Cardiac muscle cell (in vitro differentiated cells and primary cell): ENCODE data around the gene DNTTIP2. TPM values are rescaled to one million over a fixed set of nuclear protein-coding genes. Genes with fewer than 3 reads are reported as not detected.
A peak's percentile ranks its signal among the peaks of the same experiment; 100 is the strongest.

Source experiments
- DNase-seq, 2 donors: peaks; one replicate each; pipeline versions ENCODE4 v3.0.0 to v3.0.0-alpha.2; 2010 to 2017; ENCODE audit warnings: low read depth in 1 of 2, low spot score in 1 of 2
- H3K27ac ChIP-seq: fragments of 200-600 bp; sonication (generic); 2 replicates; pipeline ENCODE4 v1.5.1; 2016
- H3K27me3 ChIP-seq: fragments of 200-600 bp; sonication (generic); 2 replicates; pipeline ENCODE4 v1.6.0; 2016; ENCODE audit warnings: control low read depth
- H3K36me3 ChIP-seq: fragments of 200-600 bp; sonication (generic); 2 replicates; pipeline ENCODE4 v1.5.1; 2016; ENCODE audit warnings: control low read depth
- H3K4me1 ChIP-seq: fragments of 200-600 bp; sonication (generic); 2 replicates; pipeline ENCODE4 v1.8.1; 2017; ENCODE audit warnings: low read depth, mild to moderate bottlenecking, mixed run types
- H3K4me3 ChIP-seq: fragments of 200-600 bp; sonication (generic); 2 replicates; pipeline ENCODE4 v1.5.1; 2016; ENCODE audit warnings: mild to moderate bottlenecking
- H3K9me3 ChIP-seq: fragments of 200-600 bp; sonication (generic); 2 replicates; pipeline ENCODE4 v1.5.1; 2017; ENCODE audit warnings: low read depth, mild to moderate bottlenecking, control low read depth
- polyA plus RNA-seq: library from polyadenylated mRNA; unstranded; fragments of >200 nt; fragmentation: Nextera tagmentation; extraction: Ambion mirVana; gene quantifications from 2 replicates; pipeline ENCODE4 v1.2.1, GENCODE V29; 2016
- total RNA-seq: library from RNA; depleted of rRNA; stranded (reverse); fragments of >200 nt; gene quantifications from 2 replicates; pipeline ENCODE4 v1.2.3, GENCODE V29; 2016
- TF ChIP-seq, protein P1 (sequence below): IDR thresholded peaks from 2 replicates; pipeline ENCODE4 v1.5.1; 2012; ENCODE audit warnings: low read depth, mild to moderate bottlenecking, low read length

Gene DNTTIP2
- total and polyA plus RNA-seq, 2 experiments from 2014 or later, result 13.9 to 38.5 TPM

- H3K4me3 ChIP-seq, result no peak overlapping the region
- no peaks in the 10 kb centered on the region for H3K9me3 ChIP-seq
- no peaks in the 10 kb centered on the region for H3K27me3 ChIP-seq
- peak; percentile 69 to 89 for DNase-seq
- no peak overlapping the region for H3K27ac ChIP-seq
- TF ChIP-seq, protein P1, sequence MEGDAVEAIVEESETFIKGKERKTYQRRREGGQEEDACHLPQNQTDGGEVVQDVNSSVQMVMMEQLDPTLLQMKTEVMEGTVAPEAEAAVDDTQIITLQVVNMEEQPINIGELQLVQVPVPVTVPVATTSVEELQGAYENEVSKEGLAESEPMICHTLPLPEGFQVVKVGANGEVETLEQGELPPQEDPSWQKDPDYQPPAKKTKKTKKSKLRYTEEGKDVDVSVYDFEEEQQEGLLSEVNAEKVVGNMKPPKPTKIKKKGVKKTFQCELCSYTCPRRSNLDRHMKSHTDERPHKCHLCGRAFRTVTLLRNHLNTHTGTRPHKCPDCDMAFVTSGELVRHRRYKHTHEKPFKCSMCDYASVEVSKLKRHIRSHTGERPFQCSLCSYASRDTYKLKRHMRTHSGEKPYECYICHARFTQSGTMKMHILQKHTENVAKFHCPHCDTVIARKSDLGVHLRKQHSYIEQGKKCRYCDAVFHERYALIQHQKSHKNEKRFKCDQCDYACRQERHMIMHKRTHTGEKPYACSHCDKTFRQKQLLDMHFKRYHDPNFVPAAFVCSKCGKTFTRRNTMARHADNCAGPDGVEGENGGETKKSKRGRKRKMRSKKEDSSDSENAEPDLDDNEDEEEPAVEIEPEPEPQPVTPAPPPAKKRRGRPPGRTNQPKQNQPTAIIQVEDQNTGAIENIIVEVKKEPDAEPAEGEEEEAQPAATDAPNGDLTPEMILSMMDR, result peak; percentile 88
- H3K36me3 ChIP-seq, result no peaks in the 10 kb centered on the region
- no peaks in the 10 kb centered on the region for H3K4me1 ChIP-seq
These were observed 34.6 kb downstream of the DNTTIP2 start for GRCh38 chr1:93844262-93845045.

DNA sequence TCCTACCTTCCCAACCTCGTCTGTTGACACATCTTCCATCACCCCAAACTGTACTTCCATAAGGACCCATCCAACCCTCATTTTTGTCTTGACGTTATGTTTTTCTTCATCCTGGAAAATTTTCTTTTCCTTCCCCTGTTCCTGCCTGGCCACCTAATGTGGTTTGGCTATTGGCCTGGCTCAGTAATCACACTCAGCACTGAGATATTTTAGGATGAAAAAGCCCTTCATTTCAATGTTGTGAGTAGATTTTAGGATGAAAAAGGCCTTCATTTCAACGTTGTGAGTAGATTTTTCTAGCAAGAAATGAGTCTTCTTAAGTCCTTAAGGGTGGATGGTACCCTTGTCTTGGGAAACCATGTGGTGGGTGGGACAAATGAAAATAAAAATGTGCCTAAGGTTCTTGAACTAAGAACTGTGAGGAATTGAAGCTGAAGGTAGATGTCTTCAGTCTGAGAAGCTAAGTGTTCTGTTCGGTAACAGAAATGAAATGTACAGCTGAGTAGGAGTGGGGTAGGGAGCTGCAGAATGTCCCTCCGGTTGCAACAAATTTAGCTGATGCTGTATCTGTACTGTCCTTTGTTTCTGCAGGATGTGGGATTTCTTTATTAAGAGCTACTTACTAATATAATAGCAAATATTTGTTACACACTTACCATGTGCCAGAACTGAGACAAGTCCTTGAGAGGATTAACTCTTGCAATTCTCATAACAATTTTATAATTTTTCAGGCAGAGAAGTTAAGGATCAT lies 36.1 kb downstream of the DNTTIP2 start:
- no peaks in the 10 kb centered on the region for H3K36me3 ChIP-seq
- no peak overlapping the region for H3K4me3 ChIP-seq
- no peaks in the 10 kb centered on the region for H3K27me3 ChIP-seq
- H3K4me1 ChIP-seq, result no peaks in the 10 kb centered on the region
- H3K27ac ChIP-seq, result no peak overlapping the region
- H3K9me3 ChIP-seq, result no peaks in the 10 kb centered on the region
- TF ChIP-seq, protein P1, result no peak
- peak in 1 of 2 donors; percentile 40 for DNase-seq

DNA sequence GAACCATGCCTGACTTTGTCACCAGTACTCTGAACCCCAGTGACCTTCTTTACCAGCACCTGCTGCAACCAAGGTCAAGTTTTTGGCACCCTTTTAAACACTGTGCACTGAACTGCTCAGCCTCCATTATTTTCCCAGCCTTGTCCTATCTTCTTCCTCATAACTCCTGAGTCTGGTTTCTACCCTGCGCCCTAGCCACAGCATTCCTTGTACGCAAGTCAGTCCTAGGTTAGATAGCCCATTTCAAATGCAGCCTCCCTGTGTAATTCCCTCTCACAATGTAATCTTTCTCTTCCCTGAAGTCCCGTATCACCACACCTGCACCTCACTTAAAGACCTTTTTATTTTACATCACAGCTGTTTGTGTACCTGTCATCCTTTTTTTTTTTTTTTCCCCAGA lies 37.2 kb downstream of the DNTTIP2 start:
- Histone ChIP-seq H3K27ac (no peak overlapping the region), H3K36me3 (no peaks in the 10 kb centered on the region), H3K4me1 (no peaks in the 10 kb centered on the region), H3K9me3 (no peaks in the 10 kb centered on the region), H3K4me3 (no peak overlapping the region), H3K27me3 (no peaks in the 10 kb centered on the region)
- TF ChIP-seq, protein P1, result no peak
- DNase-seq, result no peak

- Histone ChIP-seq H3K27ac (no peak overlapping the region), H3K9me3 (no peaks in the 10 kb centered on the region), H3K36me3 (no peaks in the 10 kb centered on the region), H3K4me1 (no peaks in the 10 kb centered on the region), H3K27me3 (no peaks in the 10 kb centered on the region), H3K4me3 (no peak overlapping the region)
- TF ChIP-seq, protein P1, result no peak
- no peak for DNase-seq
These were observed 38.0 kb downstream of the DNTTIP2 start for GRCh38 chr1:93840956-93841482.

- H3K36me3 ChIP-seq, result no peaks in the 10 kb centered on the region
- H3K9me3 ChIP-seq, result no peaks in the 10 kb centered on the region
- H3K27ac ChIP-seq, result no peak overlapping the region
- DNase-seq, result no peak
- no peak overlapping the region for H3K4me3 ChIP-seq
- no peaks in the 10 kb centered on the region for H3K4me1 ChIP-seq
- no peaks in the 10 kb centered on the region for H3K27me3 ChIP-seq
- TF ChIP-seq, protein P1, result no peak
These were observed 39.3 kb downstream of the DNTTIP2 start for GRCh38 chr1:93839753-93840152.
